Kidney (tissue), 14 donors: ENCODE results near the gene SAGE1. TPM values are rescaled to one million over a fixed set of nuclear protein-coding genes. Genes with fewer than 3 reads are reported as not detected.
"Not testable (repeated sequence)": the region's sequence is repeated elsewhere in the genome, so short reads cannot be mapped to it uniquely, and the experiment has no call there.

Experiments used
- DNase-seq, 5 donors: peaks; one replicate each; pipeline ENCODE4 v3.0.0-alpha.2; 2013 to 2020
- FAIRE-seq: peaks from 2 replicates; lab custom pipeline; 2012; peaks lifted over from hg19 to GRCh38; lab: Jason Lieb, UNC
- H3K27ac ChIP-seq, 2 donors: one replicate each; pipeline ENCODE4 v1.7.0; 2013; ENCODE audit warnings: low read depth in 2 of 2, low read length in 2 of 2, inconsistent platforms in 1 of 2
- H3K27me3 ChIP-seq: one replicate; pipeline ENCODE4 v1.7.1; 2013; ENCODE audit warnings: low read length, inconsistent platforms; ENCODE audit not compliant: control insufficient read depth, insufficient read depth
- H3K36me3 ChIP-seq, 3 donors: one replicate each; pipeline versions ENCODE4 v1.7.0 to v1.7.1; 2013; ENCODE audit warnings: low read length in 3 of 3, control low read depth in 1 of 3, inconsistent platforms in 1 of 3; ENCODE audit not compliant: insufficient read depth in 3 of 3, control insufficient read depth in 2 of 3
- H3K4me1 ChIP-seq, 3 donors: one replicate each; pipeline versions ENCODE4 v1.7.0 to v1.7.1; 2013; ENCODE audit warnings: low read length in 3 of 3, inconsistent platforms in 1 of 3, low read depth in 1 of 3; ENCODE audit not compliant: control insufficient read depth in 2 of 3, insufficient read depth in 2 of 3
- H3K4me3 ChIP-seq, 3 donors: one replicate each; pipeline versions ENCODE4 v1.7.0 to v1.8.1; 2013; ENCODE audit warnings: low read length in 3 of 3, control low read depth in 1 of 3, inconsistent platforms in 1 of 3
- H3K9ac ChIP-seq, 3 donors: one replicate each; pipeline versions ENCODE4 v1.7.0 to v1.7.1; 2013; ENCODE audit warnings: low read length in 3 of 3, control low read depth in 1 of 3, inconsistent platforms in 1 of 3
- H3K9me3 ChIP-seq, 3 donors: one replicate each; pipeline versions ENCODE4 v1.7.0 to v1.7.1; 2013; ENCODE audit warnings: low read length in 3 of 3, control low read depth in 1 of 3, inconsistent platforms in 1 of 3; ENCODE audit not compliant: control insufficient read depth in 2 of 3, insufficient read depth in 1 of 3
- CTCF ChIP-seq: IDR thresholded peaks from 3 replicates; pipeline ENCODE4 v1.5.1; 2012; ENCODE audit warnings: mild to moderate bottlenecking, moderate library complexity, borderline replicate concordance; ENCODE audit not compliant: insufficient read depth; ENCODE audit errors: extremely low read depth
- intact Hi-C: fragments of 100-400 bp; cut with DNase I; formaldehyde crosslinking; loops from one replicate; pipeline ENCODE4 v1.11.1; 2022
- polyA plus RNA-seq: library from polyadenylated mRNA; stranded (reverse); fragments of 350-450 nt; fragmentation: Illumina TruSeq; extraction: RNeasy Lipid Tissue Mini Kit (QIAGEN cat#74804); gene quantifications from one replicate; pipeline ENCODE4 v1.2.3, GENCODE V29; 2014; ENCODE audit warnings: low read depth, low replicate concordance; ENCODE audit not compliant: insufficient read depth
- total RNA-seq: library from RNA; stranded (reverse); fragmentation: NEBNext Ultra II Directional; extraction: Animal tissue kit (Norgen Biotek cat#: 25700); gene quantifications from one replicate; pipeline ENCODE4 v1.2.1, GENCODE V29; 2021
- donor health status: control.
- donor health status: control.
- donor health status: control.
- donor health status: control.
- donor health status: control.
- donor health status: DM: yes; HTN: yes; CAD: no.
- donor health status: Normal renal cell carcinoma (clear cell type).

SAGE1 gene
- total and polyA plus RNA-seq, 2 donors from 2014 or later = not detected

- Histone ChIP-seq H3K9ac (no peak overlapping the region), H3K4me1 (no peaks in the 10 kb centered on the region), H3K27me3 (no peaks in the 10 kb centered on the region), H3K4me3 (no peak overlapping the region), H3K27ac (no peak overlapping the region), H3K36me3 (no peaks in the 10 kb centered on the region), H3K9me3 (no peaks in the 10 kb centered on the region)
- DNase-seq = peak in 1 of 5 donors; percentile 49
- intact Hi-C loops = no loop called here
- no peak for FAIRE-seq
- no peak for TF ChIP-seq CTCF
Measured at GRCh38 chrX:135890087-135890585, 3.4 kb upstream of the SAGE1 start.

- Histone ChIP-seq H3K4me1 (no peaks in the 10 kb centered on the region), H3K9me3 (no peaks in the 10 kb centered on the region), H3K27ac (no peak overlapping the region), H3K27me3 (no peaks in the 10 kb centered on the region), H3K36me3 (no peaks in the 10 kb centered on the region), H3K4me3 (no peak overlapping the region), H3K9ac (no peak overlapping the region)
- intact Hi-C loops = no loop called here
- peak in 1 of 5 donors; percentile 45 for DNase-seq
- FAIRE-seq = no peak
- no peak for TF ChIP-seq CTCF
Measured at GRCh38 chrX:135892781-135893180, 735 bp upstream of the SAGE1 start.

- no peaks in the 10 kb centered on the region for H3K27me3 ChIP-seq
- intact Hi-C loops = no loop called here
- TF ChIP-seq CTCF = no peak
- no peaks in the 10 kb centered on the region for H3K9me3 ChIP-seq
- H3K36me3 ChIP-seq = no peaks in the 10 kb centered on the region
- H3K9ac ChIP-seq = no peak overlapping the region
- DNase-seq (no peak), FAIRE-seq (no peak)
- no peak overlapping the region for H3K4me3 ChIP-seq
- no peaks in the 10 kb centered on the region for H3K4me1 ChIP-seq
- no peak overlapping the region for H3K27ac ChIP-seq
Measured at GRCh38 chrX:135910251-135910650, 16.7 kb downstream of the SAGE1 start.

- TF ChIP-seq CTCF = no peak
- DNase-seq (no peak), FAIRE-seq (no peak)
- Histone ChIP-seq H3K9ac (no peak overlapping the region), H3K9me3 (no peaks in the 10 kb centered on the region), H3K27ac (no peak overlapping the region), H3K27me3 (no peaks in the 10 kb centered on the region), H3K4me1 (no peaks in the 10 kb centered on the region), H3K4me3 (no peak overlapping the region), H3K36me3 (no peaks in the 10 kb centered on the region)
- intact Hi-C loops = no loop called here
Measured at GRCh38 chrX:135914404-135914803, 20.9 kb downstream of the SAGE1 start.

- H3K36me3 ChIP-seq, H3K4me1 ChIP-seq, H3K4me3 ChIP-seq, H3K27me3 ChIP-seq, H3K9me3 ChIP-seq, DNase-seq, H3K27ac ChIP-seq, FAIRE-seq, H3K9ac ChIP-seq, intact Hi-C loops: not testable (repeated sequence)
Measured at GRCh38 chrX:135920516-135920915, 27.0 kb downstream of the SAGE1 start.
